Body of pancreas (tissue), 4 donors: ENCODE results near the gene IFITM10. TPM values are rescaled to one million over a fixed set of nuclear protein-coding genes. Genes with fewer than 3 reads are reported as not detected.
"Not testable (repeated sequence)": the region's sequence is repeated elsewhere in the genome, so short reads cannot be mapped to it uniquely, and the experiment has no call there.

Source experiments
- ATAC-seq: fragments of 150-250 bp; one replicate; pipeline ENCODE4 v1.9.1; 2016
- DNase-seq, 4 donors: peaks; one replicate each; pipeline ENCODE4 v3.0.0-alpha.2; 2019
- H3K27ac ChIP-seq, 4 donors: fragments of 200-600 bp; sonication (generic); 1 replicate in 3 of 4; 2 replicates in 1 of 4; pipeline versions ENCODE4 v1.5.1 to v1.6.1; 2016 to 2019; ENCODE audit warnings: mild to moderate bottlenecking in 1 of 4, mixed read lengths in 1 of 4, moderate library complexity in 1 of 4
- H3K27me3 ChIP-seq, 2 donors: fragments of 200-600 bp; sonication (generic); one replicate each; pipeline ENCODE4 v1.6.0; 2016; ENCODE audit warnings: mild to moderate bottlenecking in 1 of 2
- H3K36me3 ChIP-seq, 2 donors: fragments of 200-600 bp; sonication (generic); replicated peaks in 1 of 2; 2 replicates each; pipeline ENCODE4 v1.5.1; 2016; ENCODE audit warnings: low read depth in 2 of 2; ENCODE audit not compliant: insufficient read depth in 1 of 2
- H3K4me1 ChIP-seq: fragments of 200-600 bp; sonication (generic); one replicate; pipeline ENCODE4 v1.6.0; 2016
- H3K4me3 ChIP-seq, 2 donors: fragments of 200-600 bp; sonication (generic); 1 replicate in 1 of 2; 2 replicates in 1 of 2; pipeline ENCODE4 v1.5.1; 2016 to 2019
- H3K9me3 ChIP-seq, 3 donors: fragments of 200-600 bp; sonication (generic); 1 replicate in 2 of 3; 2 replicates in 1 of 3; pipeline ENCODE4 v1.5.1; 2016
- WGBS, 2 donors: methylation state at CpG; one replicate each; pipeline ENCODE4 v1.1.5; 2017; 5-methylcytosine and 5-hydroxymethylcytosine counted together
- intact Hi-C: fragments of 100-400 bp; cut with DNase I; formaldehyde crosslinking; loops from one replicate; pipeline ENCODE4 v1.15.1; 2023
- total RNA-seq, 2 donors: library from RNA; depleted of rRNA; stranded (reverse); fragments of >200 nt; gene quantifications; one replicate each; pipeline ENCODE4 v1.1.0, GENCODE V29; 2016

Gene IFITM10
- total RNA-seq, 2 donors from 2014 or later: 0.26 TPM; not detected in 1

GRCh38 chr11:1684886-1685874 lies 65.2 kb downstream of the IFITM10 start:
- H3K36me3 ChIP-seq, H3K4me1 ChIP-seq, H3K27me3 ChIP-seq, DNase-seq, H3K27ac ChIP-seq, intact Hi-C loops, H3K4me3 ChIP-seq, H3K9me3 ChIP-seq, ATAC-seq: not testable (repeated sequence)
- 65 to 70% methylated on average over 7 to 12 of the region's 18 CpGs for WGBS, 2 donors

GRCh38 chr11:1683904-1684572 lies 66.4 kb downstream of the IFITM10 start:
- H3K36me3 ChIP-seq, ATAC-seq, H3K4me1 ChIP-seq, H3K27me3 ChIP-seq, H3K4me3 ChIP-seq, intact Hi-C loops, H3K27ac ChIP-seq, DNase-seq, H3K9me3 ChIP-seq: not testable (repeated sequence)
- 75% methylated on average over 4 of the region's 24 CpGs; no CpG with 5 or more reads in 1 of the 2 donors for WGBS, 2 donors

GRCh38 chr11:1683216-1683615 lies 67.2 kb downstream of the IFITM10 start:
- H3K36me3 ChIP-seq, H3K27me3 ChIP-seq, H3K27ac ChIP-seq, ATAC-seq, H3K9me3 ChIP-seq, H3K4me3 ChIP-seq, DNase-seq, H3K4me1 ChIP-seq, intact Hi-C loops: not testable (repeated sequence)
- WGBS, 2 donors: 72 to 74% methylated on average over 11 to 19 of the region's 19 CpGs

Other genes starting within 250 kb of the IFITM10 start
- gene DUSP8, start 178.3 kb downstream of the IFITM10 start, total RNA-seq: 10 to 100 TPM in 1 of 2 donors, 1 to 10 TPM in 1; 7.0 to 19.1 TPM
- gene KRTAP5-1, start 165.3 kb downstream of the IFITM10 start, total RNA-seq: not detected
- not detected for gene KRTAP5-2, start 152.3 kb downstream of the IFITM10 start, total RNA-seq
- not detected for gene KRTAP5-3, start 142.1 kb downstream of the IFITM10 start, total RNA-seq
- gene KRTAP5-4, start 128.5 kb downstream of the IFITM10 start, total RNA-seq: not detected
- gene KRTAP5-5, start 120.8 kb downstream of the IFITM10 start, total RNA-seq: not detected
- not detected for gene KRTAP5-6, start 53.4 kb downstream of the IFITM10 start, total RNA-seq
- gene CTSD, start 13.3 kb upstream of the IFITM10 start, total RNA-seq: 100 to 1,000 TPM; 214 to 255 TPM
- 10 to 100 TPM in 1 of 2 donors, 1 to 10 TPM in 1; 6.0 to 32.6 TPM for gene SYT8, start 84.4 kb upstream of the IFITM10 start, total RNA-seq
- gene TNNI2, start 88.4 kb upstream of the IFITM10 start, total RNA-seq: 1 to 10 TPM; 3.4 to 3.6 TPM
- 10 to 100 TPM in 1 of 2 donors, 1 to 10 TPM in 1; 9.9 to 11.5 TPM for gene LSP1, start 102.5 kb upstream of the IFITM10 start, total RNA-seq
- gene PRR33, start 141.3 kb upstream of the IFITM10 start, total RNA-seq: not detected
- 1 to 10 TPM in 1 of 2 donors, not detected in 1; 1.6 TPM for gene TNNT3, start 169.1 kb upstream of the IFITM10 start, total RNA-seq
- gene MRPL23, start 196.7 kb upstream of the IFITM10 start, total RNA-seq: 10 to 100 TPM; 40.2 to 83.4 TPM
- 100 to 1,000 TPM; 151 to 234 TPM for gene H19, start 247.2 kb upstream of the IFITM10 start, total RNA-seq